Activated naive CD4-positive, alpha-beta T cell treated with anti-CD3 and anti-CD28 coated beads, Interleukin-2, amount 50 U/mL, for 24 hours (primary cell): ENCODE results near the gene BRPF1.

Experiments
- H3K27ac Mint-ChIP-seq: one replicate; pipeline ENCODE4 v1.8.0; 2021; ENCODE audit warnings: mild to moderate bottlenecking, mixed read lengths
- H3K27me3 Mint-ChIP-seq: one replicate; pipeline ENCODE4 v1.8.0; 2021; ENCODE audit warnings: mixed read lengths
- H3K36me3 Mint-ChIP-seq: one replicate; pipeline ENCODE4 v1.8.0; 2021; ENCODE audit warnings: mixed read lengths
- H3K4me1 Mint-ChIP-seq: one replicate; pipeline ENCODE4 v1.8.0; 2021; ENCODE audit warnings: mixed read lengths
- H3K4me3 Mint-ChIP-seq: one replicate; pipeline ENCODE4 v1.8.0; 2021; ENCODE audit warnings: mild to moderate bottlenecking, mixed read lengths
- H3K9me3 Mint-ChIP-seq: one replicate; pipeline ENCODE4 v1.8.0; 2021; ENCODE audit warnings: mixed read lengths

Gene BRPF1

GRCh38 chr3:9797196-9797945, 65.8 kb downstream of the BRPF1 start:
- H3K27me3 Mint-ChIP-seq, result no peaks in the 10 kb centered on the region
- H3K27ac Mint-ChIP-seq, result peak overlapping the region; percentile 86
- H3K9me3 Mint-ChIP-seq, result no peaks in the 10 kb centered on the region
- peaks cover 37% of the 10 kb centered on the region for H3K4me1 Mint-ChIP-seq
- peak overlapping the region; percentile 7 for H3K4me3 Mint-ChIP-seq
- peaks cover 16% of the 10 kb centered on the region for H3K36me3 Mint-ChIP-seq
